Muscle layer of duodenum (tissue), 2 donors: ENCODE data around the gene ANGPTL4.
"Not testable (repeated sequence)": the region's sequence is repeated elsewhere in the genome, so short reads cannot be mapped to it uniquely, and the experiment has no call there.

Source experiments
- H3K27ac ChIP-seq: one replicate; pipeline ENCODE4 v1.7.0; 2013; ENCODE audit warnings: mild to moderate bottlenecking, low read length
- H3K27me3 ChIP-seq: one replicate; pipeline ENCODE4 v1.7.0; 2013; ENCODE audit warnings: low read depth, mild to moderate bottlenecking, control low read depth, low read length
- H3K36me3 ChIP-seq, 2 donors: one replicate each; pipeline ENCODE4 v1.7.0; 2013; ENCODE audit warnings: low read length in 2 of 2, control low read depth in 1 of 2, mild to moderate bottlenecking in 1 of 2; ENCODE audit not compliant: insufficient read depth in 2 of 2, control insufficient read depth in 1 of 2
- H3K4me1 ChIP-seq, 2 donors: one replicate each; pipeline ENCODE4 v1.7.0; 2013; ENCODE audit warnings: low read length in 2 of 2, mild to moderate bottlenecking in 2 of 2, control low read depth in 1 of 2, moderate library complexity in 1 of 2; ENCODE audit not compliant: insufficient read depth in 2 of 2, control insufficient read depth in 1 of 2
- H3K4me3 ChIP-seq, 2 donors: one replicate each; pipeline ENCODE4 v1.7.0; 2013; ENCODE audit warnings: low read length in 2 of 2, low read depth in 1 of 2, mild to moderate bottlenecking in 1 of 2
- H3K9me3 ChIP-seq, 2 donors: one replicate each; pipeline ENCODE4 v1.7.0; 2013; ENCODE audit warnings: low read length in 2 of 2, control low read depth in 1 of 2, mild to moderate bottlenecking in 1 of 2; ENCODE audit not compliant: control insufficient read depth in 1 of 2
- donor health status: healthy.

ANGPTL4 gene

DNA sequence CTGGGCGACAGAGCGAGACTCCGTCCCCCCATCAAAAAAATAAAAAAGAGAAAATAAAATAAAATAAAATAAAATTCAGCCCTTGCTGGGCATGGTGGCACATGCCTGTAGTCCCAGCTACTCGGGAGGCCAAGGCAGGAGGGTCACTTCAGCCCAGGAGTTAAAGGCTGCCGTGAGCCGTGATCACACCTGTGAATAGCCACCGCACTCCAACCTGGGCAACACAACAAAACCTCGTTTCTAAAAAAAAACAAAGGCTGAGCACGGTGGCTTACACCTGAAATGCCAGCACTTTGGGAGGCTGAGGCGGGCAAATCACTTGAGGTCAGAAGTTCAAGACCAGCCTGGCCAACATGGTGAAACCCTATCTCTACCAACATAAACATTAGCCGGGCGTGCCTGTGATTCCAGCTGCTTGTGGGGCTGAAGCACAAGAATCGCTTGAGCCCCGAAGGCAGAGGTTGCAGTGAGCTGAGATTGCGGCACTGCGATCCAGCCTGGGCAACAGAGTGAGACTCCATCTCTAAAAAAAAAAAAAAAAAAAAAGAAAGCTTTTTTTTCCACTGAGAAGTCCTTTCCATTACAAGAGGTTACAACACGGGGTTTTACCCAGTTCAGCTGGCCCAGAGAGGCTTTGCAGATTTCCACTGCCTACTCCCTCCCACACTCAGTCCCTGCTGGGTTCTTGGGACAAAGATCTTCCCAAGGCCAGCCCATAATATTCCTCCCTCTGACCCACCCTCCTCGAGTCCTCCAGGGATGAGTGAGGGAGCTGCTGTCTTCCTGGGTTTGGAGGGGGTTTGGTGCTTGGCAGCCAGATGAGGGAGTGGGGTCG is 6.4 kb downstream of the ANGPTL4 start:
- Histone ChIP-seq H3K4me1 (peaks cover 0 to 33% of the 10 kb centered on the region in 2 donors), H3K36me3 (peaks cover 8 to 19% of the 10 kb centered on the region in 2 donors), H3K27ac (no peak overlapping the region), H3K27me3 (no peaks in the 10 kb centered on the region), H3K9me3 (no peaks in the 10 kb centered on the region), H3K4me3 (no peak overlapping the region)

DNA sequence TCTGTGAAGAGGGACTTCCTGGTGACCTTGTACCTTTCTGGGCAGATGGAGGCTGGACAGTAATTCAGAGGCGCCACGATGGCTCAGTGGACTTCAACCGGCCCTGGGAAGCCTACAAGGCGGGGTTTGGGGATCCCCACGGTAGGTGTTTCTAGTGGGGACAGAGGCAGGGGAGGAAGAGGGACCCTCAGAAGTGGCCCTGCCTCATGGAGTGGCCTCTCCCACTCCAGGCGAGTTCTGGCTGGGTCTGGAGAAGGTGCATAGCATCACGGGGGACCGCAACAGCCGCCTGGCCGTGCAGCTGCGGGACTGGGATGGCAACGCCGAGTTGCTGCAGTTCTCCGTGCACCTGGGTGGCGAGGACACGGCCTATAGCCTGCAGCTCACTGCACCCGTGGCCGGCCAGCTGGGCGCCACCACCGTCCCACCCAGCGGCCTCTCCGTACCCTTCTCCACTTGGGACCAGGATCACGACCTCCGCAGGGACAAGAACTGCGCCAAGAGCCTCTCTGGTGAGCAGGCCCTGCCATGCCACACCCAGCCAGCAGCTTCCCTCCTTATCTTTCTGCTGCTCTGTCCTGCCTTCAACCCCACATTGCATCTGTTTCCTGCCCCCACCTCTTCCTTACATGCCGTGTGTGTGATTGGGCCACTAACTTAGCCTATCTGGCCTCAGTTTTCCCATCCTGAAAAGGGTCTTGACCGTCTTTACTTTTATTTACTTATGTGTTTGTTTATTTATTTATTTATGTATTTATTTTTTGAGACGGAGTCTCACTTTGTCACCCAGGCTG is 7.3 kb downstream of the ANGPTL4 start:
- Histone ChIP-seq H3K27me3 (no peaks in the 10 kb centered on the region), H3K4me3 (no peak overlapping the region), H3K27ac (no peak overlapping the region), H3K36me3 (peaks cover 8 to 21% of the 10 kb centered on the region in 2 donors), H3K9me3 (no peaks in the 10 kb centered on the region), H3K4me1 (peaks cover 0 to 26% of the 10 kb centered on the region in 2 donors)

DNA sequence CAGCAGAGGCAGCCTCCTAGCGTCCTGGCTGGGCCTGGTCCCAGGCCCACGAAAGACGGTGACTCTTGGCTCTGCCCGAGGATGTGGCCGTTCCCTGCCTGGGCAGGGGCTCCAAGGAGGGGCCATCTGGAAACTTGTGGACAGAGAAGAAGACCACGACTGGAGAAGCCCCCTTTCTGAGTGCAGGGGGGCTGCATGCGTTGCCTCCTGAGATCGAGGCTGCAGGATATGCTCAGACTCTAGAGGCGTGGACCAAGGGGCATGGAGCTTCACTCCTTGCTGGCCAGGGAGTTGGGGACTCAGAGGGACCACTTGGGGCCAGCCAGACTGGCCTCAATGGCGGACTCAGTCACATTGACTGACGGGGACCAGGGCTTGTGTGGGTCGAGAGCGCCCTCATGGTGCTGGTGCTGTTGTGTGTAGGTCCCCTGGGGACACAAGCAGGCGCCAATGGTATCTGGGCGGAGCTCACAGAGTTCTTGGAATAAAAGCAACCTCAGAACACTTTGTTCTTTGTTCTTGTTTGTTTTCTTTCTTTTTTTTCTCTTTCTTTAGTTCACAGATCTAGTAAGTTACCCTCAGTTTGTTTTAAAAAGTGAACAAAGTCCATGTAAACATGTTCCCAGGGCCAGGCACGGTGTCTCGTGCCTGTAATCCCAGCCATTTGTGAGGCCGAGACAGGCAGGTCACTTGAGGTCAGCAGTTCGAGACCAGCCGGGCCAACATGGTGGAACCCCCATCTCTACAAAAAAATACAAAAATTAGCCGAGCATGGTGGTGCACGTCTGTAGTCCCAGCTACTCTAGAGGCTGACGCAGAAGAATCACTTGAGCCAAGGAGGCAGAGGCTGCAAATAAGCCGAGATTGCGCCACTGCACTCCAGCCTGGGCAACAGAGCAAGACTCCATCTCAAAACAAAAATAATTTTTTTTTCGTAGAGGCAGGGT is 10.2 kb downstream of the ANGPTL4 start:
- Histone ChIP-seq H3K27ac (no peak overlapping the region), H3K9me3 (no peaks in the 10 kb centered on the region), H3K4me1 (peaks cover 0 to 2% of the 10 kb centered on the region in 2 donors), H3K27me3 (no peaks in the 10 kb centered on the region), H3K4me3 (no peak overlapping the region), H3K36me3 (peaks cover 8 to 21% of the 10 kb centered on the region in 2 donors)

DNA sequence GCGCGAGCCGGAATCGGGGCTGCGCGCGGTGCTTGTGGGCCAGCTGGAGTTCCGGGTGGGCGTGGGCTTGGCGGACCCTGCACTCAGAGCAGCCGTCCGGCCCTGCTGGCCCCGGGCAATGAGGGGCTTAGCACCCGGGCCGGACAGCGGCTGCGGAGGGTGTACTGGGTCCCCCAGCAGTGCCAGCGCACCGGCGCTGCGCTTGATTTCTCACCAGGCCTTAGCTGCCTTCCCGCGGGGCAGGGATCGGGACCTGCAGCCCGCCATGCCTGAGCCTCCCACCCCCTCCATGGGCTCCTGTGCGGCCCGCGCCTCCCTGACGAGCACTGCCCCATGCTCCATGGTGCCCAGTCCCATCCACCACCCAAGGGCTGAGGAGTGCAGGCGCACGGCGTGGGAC is 11.8 kb downstream of the ANGPTL4 start:
- not testable (repeated sequence) for H3K27ac ChIP-seq, H3K9me3 ChIP-seq, H3K4me1 ChIP-seq, H3K27me3 ChIP-seq, H3K4me3 ChIP-seq
- H3K36me3 ChIP-seq: peaks cover 8 to 21% of the 10 kb centered on the region in 2 donors

DNA sequence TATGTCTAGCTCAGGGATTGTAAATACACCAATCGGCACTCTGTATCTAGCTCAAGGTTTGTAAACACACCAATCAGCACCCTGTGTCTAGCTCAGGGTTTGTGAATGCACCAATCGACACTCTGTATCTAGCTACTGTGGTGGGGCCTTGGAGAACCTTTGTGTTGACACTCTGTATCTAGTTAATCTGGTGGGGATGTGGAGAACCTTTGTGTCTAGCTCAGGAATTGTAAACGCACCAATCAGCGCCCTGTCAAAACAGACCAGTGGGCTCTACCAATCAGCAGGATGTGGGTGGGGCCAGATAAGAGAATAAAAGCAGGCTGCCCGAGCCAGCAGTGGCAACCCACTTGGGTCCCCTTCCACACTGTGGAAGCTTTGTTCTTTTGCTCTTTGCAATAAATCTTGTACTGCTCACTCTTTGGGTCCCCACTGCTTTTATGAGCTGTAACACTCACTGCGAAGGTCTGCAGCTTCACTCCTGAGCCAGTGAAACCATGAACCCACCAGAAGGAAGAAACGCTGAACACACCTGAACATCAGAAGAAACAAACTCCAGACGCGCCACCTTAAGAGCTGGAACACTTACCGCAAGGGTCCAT is 12.5 kb downstream of the ANGPTL4 start:
- H3K27ac ChIP-seq, H3K27me3 ChIP-seq, H3K9me3 ChIP-seq, H3K4me3 ChIP-seq, H3K4me1 ChIP-seq: not testable (repeated sequence)
- H3K36me3 ChIP-seq: peaks cover 8 to 17% of the 10 kb centered on the region in 2 donors

DNA sequence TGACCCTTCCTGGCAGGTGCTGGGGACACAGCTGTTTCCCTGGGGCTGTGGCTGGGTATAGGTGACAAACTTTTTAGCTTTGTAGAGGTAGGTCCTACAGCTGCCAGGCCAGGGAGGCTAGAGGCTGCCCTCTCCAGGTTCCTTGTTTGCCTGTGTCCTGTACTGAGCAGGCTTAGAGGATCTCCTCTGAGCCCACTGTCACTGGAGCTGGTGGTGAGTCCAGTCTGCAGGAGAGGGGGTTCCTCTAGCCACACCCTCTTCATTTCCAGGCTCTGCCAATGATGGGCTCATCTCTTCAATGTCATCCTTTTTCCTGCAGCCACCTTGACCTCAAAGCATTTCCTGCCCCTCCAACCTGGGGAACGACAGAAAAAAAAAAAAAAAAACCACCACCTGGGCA is 13.6 kb downstream of the ANGPTL4 start:
- H3K4me1 ChIP-seq: no peaks in the 10 kb centered on the region
- no peak overlapping the region for H3K4me3 ChIP-seq
- H3K36me3 ChIP-seq: peaks cover 8 to 14% of the 10 kb centered on the region in 2 donors
- peaks cover 0 to 2% of the 10 kb centered on the region in 2 donors for H3K9me3 ChIP-seq
- no peaks in the 10 kb centered on the region for H3K27me3 ChIP-seq
- H3K27ac ChIP-seq: no peak overlapping the region

DNA sequence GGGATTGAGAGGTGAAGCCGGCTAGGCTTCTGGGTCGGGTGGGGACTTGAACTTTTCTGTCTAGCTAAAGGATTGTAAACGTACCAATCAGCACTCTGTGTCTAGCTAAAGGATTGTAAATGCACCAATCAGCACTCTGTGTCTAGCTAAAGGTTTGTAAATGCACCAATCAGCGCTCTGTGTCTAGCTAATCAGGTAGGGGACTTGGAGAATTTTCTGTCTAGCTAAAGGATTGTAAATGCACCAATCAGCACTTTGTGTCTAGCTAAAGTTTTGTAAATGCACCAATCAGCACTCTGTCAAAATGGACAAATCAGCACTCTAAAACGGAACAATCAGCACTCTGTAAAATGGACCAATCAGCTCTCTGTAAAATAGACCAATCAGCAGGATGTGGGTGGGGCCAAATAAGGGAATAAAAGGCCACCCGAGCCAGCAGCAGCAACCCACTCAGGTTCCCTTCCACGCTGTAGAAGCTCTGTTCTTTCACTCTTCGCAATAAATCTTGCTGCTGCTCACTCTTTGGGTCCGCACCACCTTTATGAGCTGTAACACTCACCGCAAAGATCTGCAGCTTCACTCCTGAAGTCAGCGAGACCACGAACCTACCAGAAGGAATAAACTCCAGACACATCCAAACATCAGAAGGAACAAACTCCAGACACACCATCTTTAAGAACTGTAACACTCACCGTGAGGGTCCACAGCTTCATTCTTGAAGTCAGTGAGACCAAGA is 15.4 kb downstream of the ANGPTL4 start:
- not testable (repeated sequence) for H3K36me3 ChIP-seq, H3K27me3 ChIP-seq, H3K9me3 ChIP-seq, H3K27ac ChIP-seq, H3K4me3 ChIP-seq, H3K4me1 ChIP-seq

DNA sequence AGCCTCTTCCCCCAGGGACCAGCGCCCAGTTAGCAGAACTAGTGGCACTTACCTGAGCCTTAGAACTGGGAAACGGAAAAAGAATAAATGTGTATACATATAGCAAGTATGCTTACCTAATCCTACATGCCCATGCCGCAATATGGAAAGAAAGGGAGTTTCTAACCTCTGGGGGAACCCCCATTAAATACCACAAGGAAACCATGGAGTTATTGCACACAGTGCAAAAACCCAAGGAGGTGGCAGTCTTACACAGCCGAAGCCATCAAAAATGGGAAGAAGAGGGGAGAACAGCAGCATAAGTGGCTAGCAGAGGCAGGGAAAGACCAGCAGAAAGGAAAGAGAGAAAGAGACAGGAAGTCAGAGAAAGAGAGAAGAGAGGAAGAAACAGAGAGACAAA is 20.6 kb downstream of the ANGPTL4 start:
- not testable (repeated sequence) for H3K36me3 ChIP-seq, H3K27ac ChIP-seq, H3K27me3 ChIP-seq, H3K9me3 ChIP-seq, H3K4me1 ChIP-seq, H3K4me3 ChIP-seq

DNA sequence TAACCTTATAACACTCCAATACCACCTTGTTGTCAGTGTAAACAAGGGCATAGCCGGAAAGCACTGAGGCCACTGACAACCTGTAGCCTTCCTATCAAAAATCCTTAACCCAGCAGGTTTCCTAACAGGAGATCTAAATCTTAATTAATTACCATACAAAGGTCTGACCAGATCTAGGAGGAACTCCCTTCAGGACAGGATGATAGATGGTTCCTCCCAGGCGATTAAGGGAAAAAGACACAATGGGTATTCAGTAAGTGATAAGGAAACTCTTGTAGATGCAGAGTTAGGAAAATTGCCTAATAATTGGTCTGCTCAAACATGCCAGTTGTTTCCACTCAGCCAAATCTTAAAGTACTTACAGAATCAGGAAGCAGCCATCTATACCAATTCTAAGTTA is 21.1 kb downstream of the ANGPTL4 start:
- not testable (repeated sequence) for H3K4me3 ChIP-seq, H3K27me3 ChIP-seq, H3K9me3 ChIP-seq, H3K4me1 ChIP-seq, H3K27ac ChIP-seq, H3K36me3 ChIP-seq

DNA sequence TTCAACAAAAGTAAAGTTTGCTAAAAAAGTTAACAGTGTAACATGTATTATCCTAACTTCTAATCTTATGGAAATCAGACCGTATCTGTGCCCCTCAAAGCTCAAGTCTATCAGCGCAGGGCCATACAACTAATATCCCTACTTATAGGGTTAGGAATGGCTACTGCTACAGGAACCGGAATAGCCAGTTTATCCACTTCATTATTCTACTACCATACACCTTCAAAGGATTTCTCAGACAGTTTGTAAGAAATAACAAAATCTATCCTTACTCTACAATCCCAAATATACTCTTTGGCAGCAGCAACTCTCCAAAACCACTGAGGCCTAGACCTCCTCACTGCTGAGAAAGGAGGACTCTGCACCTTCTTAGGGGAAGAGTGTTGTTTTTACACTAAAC is 21.6 kb downstream of the ANGPTL4 start:
- not testable (repeated sequence) for H3K27ac ChIP-seq, H3K9me3 ChIP-seq, H3K4me1 ChIP-seq, H3K4me3 ChIP-seq, H3K27me3 ChIP-seq, H3K36me3 ChIP-seq
